ENCODE measurements around the gene IL3.
"Not testable (repeated sequence)": the region's sequence is repeated elsewhere in the genome, so short reads cannot be mapped to it uniquely, and the experiment has no call there.

IL3 gene

DNA sequence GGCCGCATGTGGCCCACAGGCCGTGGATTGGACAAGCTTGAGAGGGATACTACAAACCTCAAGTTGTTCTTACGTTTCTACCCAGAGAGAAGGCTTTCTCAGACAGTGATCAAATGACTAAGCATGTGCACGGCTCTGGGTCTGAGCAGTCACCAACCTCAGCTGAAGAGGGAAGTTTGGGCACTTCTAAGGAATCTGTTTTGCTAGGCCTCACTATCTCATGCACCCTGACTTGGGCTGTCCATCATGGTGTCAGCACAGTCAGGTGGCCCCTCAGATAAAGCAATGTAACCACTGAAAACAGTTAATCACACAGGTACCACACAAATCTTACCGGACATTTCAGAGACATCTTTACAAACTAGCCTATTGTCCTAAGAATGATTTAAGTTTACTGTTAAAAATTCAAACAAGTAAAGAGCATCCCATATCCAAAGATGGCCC, 37.7 kb downstream of the IL3 start:
- DNase-seq: peak; percentile 69

- DNase-seq: no peak
Observed at GRCh38 chr5:132098621-132099020, 38.2 kb downstream of the IL3 start.

DNA sequence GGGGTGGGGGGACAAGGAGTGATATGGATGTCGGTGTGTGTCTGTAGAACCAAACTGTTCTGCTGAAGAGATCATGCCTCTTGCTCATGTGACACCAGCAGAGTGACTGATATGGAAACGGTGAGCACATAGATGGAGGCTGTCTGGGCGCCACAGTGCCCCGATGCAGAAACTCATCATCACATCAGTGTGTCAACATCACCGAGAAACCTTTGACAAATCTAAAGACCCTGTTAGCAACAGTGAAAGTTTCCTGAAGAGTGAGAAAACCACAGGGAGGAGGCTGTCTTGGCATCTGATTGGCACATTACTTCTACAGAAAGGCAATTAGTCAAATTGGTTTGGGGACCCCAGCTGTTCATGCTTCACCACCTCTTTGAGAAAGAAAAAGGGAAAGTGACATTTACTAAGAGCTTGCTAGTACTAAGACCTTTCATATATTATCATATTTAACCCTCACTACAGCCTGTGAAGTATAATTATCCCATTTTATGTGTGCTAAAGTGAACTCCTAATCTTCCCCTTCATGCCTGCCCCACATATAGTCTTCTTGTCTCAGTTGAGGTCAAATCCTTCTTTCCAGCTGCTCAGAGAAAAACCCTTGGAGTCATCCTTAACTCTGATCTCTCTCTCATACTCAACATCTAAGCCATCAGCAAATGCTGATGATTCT, 38.8 kb downstream of the IL3 start:
- DNase-seq: peak; percentile 89

DNA sequence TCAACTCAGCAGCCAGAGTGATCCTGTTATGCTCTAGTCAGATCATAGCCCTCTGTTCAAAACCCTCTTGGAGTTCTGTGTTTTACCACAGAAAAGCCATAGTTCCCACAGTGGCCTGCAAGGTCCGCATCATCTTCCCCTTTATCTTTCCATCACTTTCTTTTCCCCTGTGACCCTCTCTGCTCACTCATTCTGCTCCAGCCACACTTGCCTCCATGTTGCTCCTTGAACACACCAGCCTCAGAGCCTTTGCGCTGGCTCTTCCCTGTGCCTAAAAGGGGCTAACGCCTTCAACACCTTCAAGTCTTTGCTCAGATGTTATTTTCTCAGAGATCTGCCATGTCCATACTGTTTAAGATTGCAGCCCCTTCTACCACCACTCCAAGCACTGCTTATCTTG, 39.5 kb downstream of the IL3 start:
- DNase-seq: no peak

DNA sequence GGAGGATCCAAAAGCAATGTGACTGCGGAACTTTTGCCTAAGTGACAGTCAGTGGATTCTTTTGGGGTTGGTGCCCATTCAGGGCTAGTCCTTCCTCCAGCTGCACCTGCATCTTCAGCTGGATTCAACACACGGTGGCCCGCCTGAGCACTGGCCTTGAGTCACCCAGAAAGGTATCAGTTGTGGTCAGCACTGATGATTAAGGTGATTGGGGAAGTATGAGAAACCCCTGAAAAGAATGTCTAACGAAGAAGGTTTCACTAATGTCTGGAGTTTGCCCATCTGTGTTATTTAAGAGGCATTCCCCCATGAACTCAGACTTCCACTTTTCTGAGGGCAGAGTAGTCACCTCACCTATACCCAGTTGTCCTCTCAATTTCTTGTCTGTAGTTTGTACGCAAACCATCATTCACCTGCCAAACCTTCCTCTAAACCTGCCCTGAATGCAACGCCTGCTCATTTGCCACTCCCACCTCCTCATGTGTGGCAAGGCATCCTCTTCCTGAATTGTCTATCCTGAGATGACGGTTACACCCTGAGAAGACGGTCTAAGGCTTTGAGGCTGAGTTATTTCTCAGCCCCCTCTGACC, 40.3 kb downstream of the IL3 start:
- DNase-seq: peak; percentile 74

DNA sequence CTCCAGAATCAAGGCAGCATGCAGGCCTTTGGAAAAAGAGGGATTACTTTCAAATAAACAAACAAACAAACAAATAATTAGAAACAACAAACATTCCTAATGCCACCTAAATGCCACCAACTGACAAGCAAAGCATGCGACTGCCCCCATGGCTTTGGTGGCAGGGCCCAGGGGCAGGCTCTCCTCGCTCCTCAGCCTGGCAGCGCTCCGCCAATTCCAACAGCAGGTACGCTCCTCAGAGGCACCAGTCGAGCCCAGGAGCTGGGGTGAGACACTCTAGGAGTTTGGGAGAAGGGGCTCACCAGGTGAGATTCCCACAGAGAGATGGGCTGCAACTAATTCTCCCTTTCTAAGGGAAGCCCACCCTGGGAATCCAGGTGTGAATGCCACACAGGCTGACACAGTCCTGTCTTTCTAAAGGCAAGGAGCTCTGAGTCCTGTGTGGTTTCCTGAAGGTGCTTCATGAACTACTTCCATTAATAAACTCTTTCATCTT, 41.0 kb downstream of the IL3 start:
- no peak for DNase-seq

- peak; percentile 58 for DNase-seq
Observed at GRCh38 chr5:132102101-132102701, 41.7 kb downstream of the IL3 start.

DNA sequence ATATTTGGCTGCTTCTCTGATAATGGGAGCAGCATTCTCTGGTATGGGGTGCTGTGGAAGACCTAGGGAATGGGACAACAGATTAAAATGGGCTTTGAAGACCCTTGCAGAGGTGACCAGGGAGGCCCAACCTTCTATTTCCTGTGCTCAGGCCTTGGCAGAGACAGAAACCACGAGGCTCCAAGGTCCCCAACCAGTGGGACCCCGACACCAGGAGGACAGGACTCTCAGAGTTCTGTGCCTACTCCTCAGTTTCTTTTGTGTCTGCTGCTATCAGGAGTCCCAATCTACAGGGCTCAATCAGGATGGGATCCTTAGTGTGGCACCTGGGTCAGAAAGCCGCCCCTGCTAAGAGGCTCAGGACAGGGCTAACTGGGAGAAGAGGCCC, 42.5 kb downstream of the IL3 start:
- no peak for DNase-seq

- DNase-seq: peak; percentile 86
Observed at GRCh38 chr5:132103332-132103951, 43.0 kb downstream of the IL3 start.

- no peak for DNase-seq
Observed at GRCh38 chr5:132103969-132104391, 43.5 kb downstream of the IL3 start.

- no peak for DNase-seq
Observed at GRCh38 chr5:132104556-132104955, 44.1 kb downstream of the IL3 start.

GRCh38 chr5:132105688-132106087, 45.2 kb downstream of the IL3 start:
- no peak for DNase-seq

GRCh38 chr5:132108495-132108894, 48.0 kb downstream of the IL3 start:
- not testable (repeated sequence) for DNase-seq

- DNase-seq: not testable (repeated sequence)
Observed at GRCh38 chr5:132108957-132109356, 48.5 kb downstream of the IL3 start.

DNA sequence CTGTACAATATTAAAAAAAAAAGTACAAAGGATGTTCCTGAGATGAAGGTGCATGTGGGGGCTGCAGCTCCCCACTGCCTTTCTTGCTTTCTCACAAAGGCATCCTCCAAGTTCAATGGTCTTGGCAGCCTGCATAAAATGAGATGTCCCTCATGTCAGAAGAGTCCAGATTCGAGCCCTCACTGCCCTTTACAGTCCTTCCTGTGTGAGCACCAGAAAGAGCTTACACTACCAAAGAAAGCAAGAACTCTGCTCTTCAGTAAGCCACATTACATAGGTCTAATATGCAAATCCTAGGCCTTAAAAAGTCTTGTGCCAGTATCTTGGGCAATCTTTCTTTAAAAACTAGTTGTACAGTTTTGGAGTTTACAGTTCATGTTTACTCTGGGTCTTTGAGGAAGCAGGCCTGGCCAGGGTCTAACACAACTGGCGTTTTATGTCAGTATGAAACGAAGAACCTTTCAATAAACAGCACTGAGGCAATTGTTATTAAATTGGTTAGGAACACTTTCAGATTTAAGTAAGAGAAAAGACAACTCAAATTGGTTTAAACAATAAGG, 49.1 kb downstream of the IL3 start:
- no peak for DNase-seq

- no peak for DNase-seq
Observed at GRCh38 chr5:132110195-132110594, 49.7 kb downstream of the IL3 start.

DNA sequence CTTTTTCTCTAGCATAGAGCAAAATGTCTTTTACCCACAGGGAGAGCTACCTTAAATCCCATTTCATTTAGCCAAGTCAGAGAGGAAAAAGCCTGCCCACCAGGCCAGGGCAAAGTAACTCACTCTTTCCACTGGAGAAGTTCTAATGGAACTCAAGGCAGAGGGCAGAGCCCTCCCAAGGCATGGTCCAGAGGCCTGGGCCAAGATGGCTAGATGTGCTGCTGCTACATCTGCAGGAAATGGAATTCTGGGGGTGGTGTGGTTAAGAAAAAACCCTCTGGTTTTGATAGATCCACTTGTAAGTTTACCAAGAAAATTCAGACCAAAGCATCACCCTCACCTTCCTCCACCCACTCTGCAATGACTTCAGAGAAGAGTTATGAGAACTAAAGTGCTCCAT, 50.5 kb downstream of the IL3 start:
- no peak for DNase-seq

- DNase-seq: no peak
Observed at GRCh38 chr5:132112111-132112510, 51.7 kb downstream of the IL3 start.
